NCI-H345 treated with DMSO at 0.1 percent for 48 hours (cell line): ENCODE results near the gene HSCB.
"Not testable (repeated sequence)": the region's sequence is repeated elsewhere in the genome, so short reads cannot be mapped to it uniquely, and the experiment has no call there.

Experiments
- DNase-seq: peaks from one replicate; lab custom pipeline; 2025; ENCODE audit not compliant: unreplicated experiment; lab: John Stamatoyannopoulos, UW

Gene HSCB

GRCh38 chr22:28791124-28791523 lies 49.3 kb downstream of the HSCB start:
- no peak for DNase-seq

- DNase-seq: no peak
These were observed 50.1 kb downstream of the HSCB start for GRCh38 chr22:28791841-28792490.

- no peak for DNase-seq
These were observed 50.9 kb downstream of the HSCB start for GRCh38 chr22:28792491-28793383.

GRCh38 chr22:28793976-28794584 lies 52.2 kb downstream of the HSCB start:
- DNase-seq: no peak

- DNase-seq: no peak
These were observed 53.3 kb downstream of the HSCB start for GRCh38 chr22:28795071-28795693.

- DNase-seq: no peak
These were observed 54.4 kb downstream of the HSCB start for GRCh38 chr22:28795932-28796856.

GRCh38 chr22:28798810-28799605 lies 57.2 kb downstream of the HSCB start:
- no peak for DNase-seq

GRCh38 chr22:28799606-28800307 lies 57.9 kb downstream of the HSCB start:
- no peak for DNase-seq

- DNase-seq: peak; percentile 61
These were observed 58.6 kb downstream of the HSCB start, which contains the start of gene XBP1 for GRCh38 chr22:28800308-28801041. XBP1 (minus strand) TSS chr22:28800569.

- DNase-seq: no peak
These were observed 60.2 kb downstream of the HSCB start for GRCh38 chr22:28801845-28802594.

GRCh38 chr22:28802595-28803123 lies 60.8 kb downstream of the HSCB start:
- no peak for DNase-seq

- not testable (repeated sequence) for DNase-seq
These were observed 63.6 kb downstream of the HSCB start for GRCh38 chr22:28805426-28805825.
